Measurements from ENCODE around the gene TSNAX.
"Not testable (repeated sequence)": the region's sequence is repeated elsewhere in the genome, so short reads cannot be mapped to it uniquely, and the experiment has no call there.

TSNAX gene

GRCh38 chr1:231528172-231529029 is at the start of gene TSNAX:
TSNAX (plus strand) TSS chr1:231528669; CDS start chr1:231528811, 142 bp downstream.
- peak; percentile 78 for DNase-seq

- no peak for DNase-seq
Measured at GRCh38 chr1:231478811-231479210, 49.7 kb upstream of the TSNAX start.

GRCh38 chr1:231480008-231480407 is 48.5 kb upstream of the TSNAX start:
- no peak for DNase-seq

GRCh38 chr1:231481289-231481688 is 47.2 kb upstream of the TSNAX start:
- DNase-seq = no peak

- DNase-seq = no peak
Measured at GRCh38 chr1:231485029-231485784, 43.3 kb upstream of the TSNAX start.

GRCh38 chr1:231487019-231487418 is 41.5 kb upstream of the TSNAX start:
- DNase-seq = no peak

- DNase-seq = no peak
Measured at GRCh38 chr1:231487910-231488309, 40.6 kb upstream of the TSNAX start.

- no peak for DNase-seq
Measured at GRCh38 chr1:231493421-231494185, 34.9 kb upstream of the TSNAX start.

- peak; percentile 0 for DNase-seq
Measured at GRCh38 chr1:231494439-231495110, 33.9 kb upstream of the TSNAX start.

GRCh38 chr1:231497629-231498152 is 30.8 kb upstream of the TSNAX start:
- DNase-seq = no peak

- DNase-seq = no peak
Measured at GRCh38 chr1:231499148-231499763, 29.2 kb upstream of the TSNAX start.

GRCh38 chr1:231500666-231501065 is 27.8 kb upstream of the TSNAX start:
- DNase-seq = no peak

GRCh38 chr1:231503168-231503567 is 25.3 kb upstream of the TSNAX start:
- DNase-seq = not testable (repeated sequence)

GRCh38 chr1:231507476-231508355 is 20.8 kb upstream of the TSNAX start:
- no peak for DNase-seq

- DNase-seq = no peak
Measured at GRCh38 chr1:231508497-231508896, 20.0 kb upstream of the TSNAX start.

GRCh38 chr1:231508941-231509340 is 19.5 kb upstream of the TSNAX start:
- DNase-seq = no peak

- DNase-seq = no peak
Measured at GRCh38 chr1:231512147-231512698, 16.2 kb upstream of the TSNAX start.

GRCh38 chr1:231515748-231516147 is 12.7 kb upstream of the TSNAX start:
- DNase-seq = no peak

- no peak for DNase-seq
Measured at GRCh38 chr1:231517076-231517475, 11.4 kb upstream of the TSNAX start.

- no peak for DNase-seq
Measured at GRCh38 chr1:231518485-231519034, 9.9 kb upstream of the TSNAX start.
